IPS-15b (cell line): ENCODE data around the gene SCUBE2.

Experiments used
- H3K27me3 ChIP-seq: one replicate; pipeline ENCODE4 v1.6.1; 2013; ENCODE audit warnings: low read length; ENCODE audit not compliant: control insufficient read depth, insufficient read depth
- H3K36me3 ChIP-seq: one replicate; pipeline ENCODE4 v1.6.1; 2013; ENCODE audit warnings: low read length; ENCODE audit not compliant: control insufficient read depth, insufficient read depth
- H3K4me1 ChIP-seq: one replicate; pipeline ENCODE4 v1.6.1; 2013; ENCODE audit warnings: mild to moderate bottlenecking, low read length; ENCODE audit not compliant: control insufficient read depth, insufficient read depth
- H3K4me3 ChIP-seq: one replicate; pipeline ENCODE4 v1.5.1; 2013; ENCODE audit warnings: low read depth, low read length
- H3K9ac ChIP-seq: one replicate; pipeline ENCODE4 v1.6.1; 2013; ENCODE audit warnings: low read depth, mild to moderate bottlenecking, low read length
- H3K9me3 ChIP-seq: one replicate; pipeline ENCODE4 v1.6.1; 2013; ENCODE audit warnings: mild to moderate bottlenecking, low read length; ENCODE audit not compliant: control insufficient read depth, insufficient read depth

SCUBE2 gene

GRCh38 chr11:9078113-9079086 lies 13.0 kb downstream of the SCUBE2 start:
- no peaks in the 10 kb centered on the region for H3K9me3 ChIP-seq
- no peak overlapping the region for H3K4me3 ChIP-seq
- H3K4me1 ChIP-seq: no peaks in the 10 kb centered on the region
- H3K27me3 ChIP-seq: no peaks in the 10 kb centered on the region
- H3K36me3 ChIP-seq: no peaks in the 10 kb centered on the region
- H3K9ac ChIP-seq: no peak overlapping the region

DNA sequence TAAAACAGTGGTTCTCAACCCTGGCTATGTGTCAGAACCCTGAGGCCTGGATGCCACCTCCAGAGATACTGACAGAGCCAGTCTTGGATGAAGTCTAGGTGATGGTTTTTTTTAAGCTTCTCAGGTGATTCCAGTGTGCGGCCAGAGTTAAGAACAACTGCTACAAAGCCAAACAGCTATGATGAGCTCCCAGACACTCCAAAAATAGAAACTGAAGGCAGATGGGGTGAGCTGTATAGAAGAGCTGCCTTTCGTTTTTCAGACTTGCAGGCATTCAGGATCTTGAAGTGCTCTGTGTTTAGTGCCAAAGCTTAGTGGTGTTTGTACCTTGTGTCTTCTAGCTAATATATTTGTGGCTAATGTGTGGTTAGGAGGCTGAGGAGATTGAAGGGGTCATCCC lies 14.2 kb downstream of the SCUBE2 start:
- H3K4me3 ChIP-seq: no peak overlapping the region
- no peaks in the 10 kb centered on the region for H3K27me3 ChIP-seq
- H3K9me3 ChIP-seq: no peaks in the 10 kb centered on the region
- no peaks in the 10 kb centered on the region for H3K36me3 ChIP-seq
- H3K4me1 ChIP-seq: no peaks in the 10 kb centered on the region
- no peak overlapping the region for H3K9ac ChIP-seq

DNA sequence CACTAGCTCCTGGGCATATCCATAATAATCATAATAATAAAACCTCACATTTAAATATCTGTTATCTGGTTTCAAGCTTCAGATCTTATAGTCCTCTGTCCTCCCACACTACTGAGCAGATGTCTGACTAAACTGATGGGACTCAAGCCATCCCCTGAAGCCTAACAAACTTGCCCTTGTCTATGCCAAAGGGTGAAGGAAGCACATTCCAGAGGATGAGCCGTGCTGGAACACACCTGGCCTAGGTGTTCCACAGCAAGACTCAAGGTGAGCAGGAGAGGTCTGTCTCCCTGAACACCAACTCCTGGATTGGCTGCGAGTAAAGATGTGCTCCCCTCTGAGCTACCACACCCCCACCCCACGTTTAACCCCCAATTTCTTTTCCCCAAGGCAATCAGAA lies 14.7 kb downstream of the SCUBE2 start:
- peaks cover under 1% of the 10 kb centered on the region for H3K4me1 ChIP-seq
- H3K27me3 ChIP-seq: no peaks in the 10 kb centered on the region
- no peaks in the 10 kb centered on the region for H3K9me3 ChIP-seq
- no peak overlapping the region for H3K9ac ChIP-seq
- H3K4me3 ChIP-seq: no peak overlapping the region
- H3K36me3 ChIP-seq: no peaks in the 10 kb centered on the region

GRCh38 chr11:9076046-9076445 lies 15.4 kb downstream of the SCUBE2 start:
- H3K36me3 ChIP-seq: no peaks in the 10 kb centered on the region
- peaks cover 4% of the 10 kb centered on the region for H3K4me1 ChIP-seq
- no peak overlapping the region for H3K4me3 ChIP-seq
- no peaks in the 10 kb centered on the region for H3K27me3 ChIP-seq
- no peaks in the 10 kb centered on the region for H3K9me3 ChIP-seq
- H3K9ac ChIP-seq: no peak overlapping the region

DNA sequence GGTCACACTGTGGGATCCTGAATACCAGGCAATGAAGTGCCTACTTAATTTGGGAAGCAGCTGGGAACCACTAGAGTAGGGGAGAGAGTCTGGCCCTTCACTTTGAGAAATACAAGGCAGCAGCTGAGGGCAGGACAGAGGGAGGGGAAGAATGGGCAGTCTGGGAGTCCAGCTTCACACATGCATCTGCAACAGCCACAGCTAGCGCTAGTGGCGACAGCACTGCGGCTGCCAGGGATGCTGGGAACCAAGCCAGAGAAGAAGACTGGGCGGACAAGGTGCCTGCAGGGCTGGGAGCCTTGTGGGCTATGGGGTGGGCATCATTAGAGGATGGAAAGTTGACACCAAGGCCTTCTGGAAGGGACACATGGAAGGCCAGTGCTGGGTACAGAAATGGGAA lies 15.8 kb downstream of the SCUBE2 start:
- H3K27me3 ChIP-seq: no peaks in the 10 kb centered on the region
- no peak overlapping the region for H3K9ac ChIP-seq
- H3K4me3 ChIP-seq: no peak overlapping the region
- no peaks in the 10 kb centered on the region for H3K9me3 ChIP-seq
- H3K36me3 ChIP-seq: no peaks in the 10 kb centered on the region
- peaks cover 4% of the 10 kb centered on the region for H3K4me1 ChIP-seq

DNA sequence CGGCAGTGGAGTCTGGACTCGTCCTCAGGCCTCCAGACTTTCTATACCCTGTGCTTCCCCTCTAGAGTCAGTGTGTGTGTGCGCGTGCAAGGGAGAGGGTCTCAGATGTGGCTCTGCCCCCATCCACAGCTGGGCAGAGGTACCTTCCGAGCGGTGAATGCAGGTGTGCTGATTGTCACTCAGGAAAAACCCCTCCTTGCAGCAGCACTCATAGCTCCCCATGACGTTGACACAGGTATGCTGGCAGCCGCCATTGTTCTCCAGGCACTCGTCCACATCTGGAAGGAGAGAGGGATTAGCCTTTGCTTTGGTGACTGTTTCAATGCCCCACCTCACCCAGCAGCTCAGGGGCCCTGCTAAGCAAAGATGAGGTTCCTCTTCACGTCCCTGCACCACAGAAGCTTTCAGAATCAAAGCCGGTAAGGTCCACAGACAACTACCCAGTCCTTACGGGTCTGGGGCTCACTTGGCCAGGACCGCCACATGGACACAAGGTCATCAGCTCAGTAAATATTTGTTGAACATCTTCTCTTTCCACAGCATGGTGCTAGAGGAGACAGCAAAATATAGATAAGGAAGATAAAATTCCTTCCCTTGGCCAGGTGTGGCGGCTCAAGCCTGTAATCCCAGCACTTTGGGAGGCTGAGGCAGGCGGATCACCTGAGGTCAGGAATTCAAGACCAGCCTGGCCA lies 16.9 kb downstream of the SCUBE2 start:
- Histone ChIP-seq H3K9me3 (no peaks in the 10 kb centered on the region), H3K36me3 (no peaks in the 10 kb centered on the region), H3K27me3 (no peaks in the 10 kb centered on the region), H3K9ac (no peak overlapping the region), H3K4me3 (no peak overlapping the region), H3K4me1 (peaks cover 4% of the 10 kb centered on the region)

- Histone ChIP-seq H3K27me3 (no peaks in the 10 kb centered on the region), H3K4me3 (no peak overlapping the region), H3K9me3 (no peaks in the 10 kb centered on the region), H3K4me1 (peaks cover 4% of the 10 kb centered on the region), H3K36me3 (no peaks in the 10 kb centered on the region), H3K9ac (no peak overlapping the region)
Observed at GRCh38 chr11:9073466-9074225, 17.8 kb downstream of the SCUBE2 start.

- H3K9ac ChIP-seq: no peak overlapping the region
- no peaks in the 10 kb centered on the region for H3K36me3 ChIP-seq
- H3K9me3 ChIP-seq: no peaks in the 10 kb centered on the region
- H3K4me3 ChIP-seq: no peak overlapping the region
- no peaks in the 10 kb centered on the region for H3K27me3 ChIP-seq
- H3K4me1 ChIP-seq: peaks cover 4% of the 10 kb centered on the region
Observed at GRCh38 chr11:9072626-9073176, 18.7 kb downstream of the SCUBE2 start.

- H3K27me3 ChIP-seq: no peaks in the 10 kb centered on the region
- H3K4me3 ChIP-seq: no peak overlapping the region
- H3K9ac ChIP-seq: no peak overlapping the region
- H3K36me3 ChIP-seq: no peaks in the 10 kb centered on the region
- H3K4me1 ChIP-seq: peaks cover 4% of the 10 kb centered on the region
- H3K9me3 ChIP-seq: no peaks in the 10 kb centered on the region
Observed at GRCh38 chr11:9071692-9072091, 19.7 kb downstream of the SCUBE2 start.

DNA sequence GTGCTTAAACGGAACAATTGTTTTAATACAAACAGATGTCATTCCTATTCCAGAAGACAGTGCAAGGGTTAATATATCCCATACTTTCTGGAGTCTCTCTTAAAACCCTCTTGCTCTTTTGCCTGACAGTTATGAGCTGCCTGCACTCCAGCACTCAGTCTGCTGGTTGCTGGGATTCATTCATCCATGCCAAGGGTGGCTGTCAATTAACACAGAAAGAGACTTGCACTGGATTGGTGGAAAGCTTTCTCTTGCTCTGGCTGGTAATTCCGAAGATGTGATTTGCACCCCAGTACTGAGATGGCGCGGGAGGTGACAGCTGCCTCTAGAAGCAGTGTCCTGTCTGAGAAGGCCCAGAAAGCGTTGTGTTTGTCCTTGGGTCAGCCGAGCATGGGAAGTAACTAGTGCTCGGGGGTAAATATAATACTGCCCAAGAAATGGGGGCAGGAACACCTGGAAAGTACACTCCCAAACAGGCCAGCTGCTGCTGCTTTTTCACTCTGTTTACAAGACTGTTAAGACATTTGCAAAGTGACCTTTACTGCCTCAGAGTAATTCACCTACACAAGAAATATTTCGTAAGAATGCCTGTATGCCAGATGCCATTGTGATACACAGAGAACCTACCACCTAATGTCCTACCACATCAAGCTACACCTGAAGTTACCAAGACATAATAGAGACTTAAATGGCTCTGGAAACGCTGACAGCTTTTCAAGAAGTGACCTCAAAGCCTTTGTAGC lies 20.5 kb downstream of the SCUBE2 start:
- Histone ChIP-seq H3K27me3 (no peaks in the 10 kb centered on the region), H3K9me3 (no peaks in the 10 kb centered on the region), H3K4me3 (no peak overlapping the region), H3K36me3 (no peaks in the 10 kb centered on the region), H3K4me1 (peaks cover 4% of the 10 kb centered on the region), H3K9ac (no peak overlapping the region)
